Ramos (cell line): ENCODE results near the gene AMBP.

ENCODE experiments used
- in situ Hi-C: fragments of 300-500 bp; cut with MboI; formaldehyde crosslinking; loops from one replicate; pipeline ENCODE4 v1.14.3; 2022; ENCODE audit warnings: low sequenced_read_pairs; ENCODE audit not compliant: unreplicated experiment

The AMBP gene

DNA sequence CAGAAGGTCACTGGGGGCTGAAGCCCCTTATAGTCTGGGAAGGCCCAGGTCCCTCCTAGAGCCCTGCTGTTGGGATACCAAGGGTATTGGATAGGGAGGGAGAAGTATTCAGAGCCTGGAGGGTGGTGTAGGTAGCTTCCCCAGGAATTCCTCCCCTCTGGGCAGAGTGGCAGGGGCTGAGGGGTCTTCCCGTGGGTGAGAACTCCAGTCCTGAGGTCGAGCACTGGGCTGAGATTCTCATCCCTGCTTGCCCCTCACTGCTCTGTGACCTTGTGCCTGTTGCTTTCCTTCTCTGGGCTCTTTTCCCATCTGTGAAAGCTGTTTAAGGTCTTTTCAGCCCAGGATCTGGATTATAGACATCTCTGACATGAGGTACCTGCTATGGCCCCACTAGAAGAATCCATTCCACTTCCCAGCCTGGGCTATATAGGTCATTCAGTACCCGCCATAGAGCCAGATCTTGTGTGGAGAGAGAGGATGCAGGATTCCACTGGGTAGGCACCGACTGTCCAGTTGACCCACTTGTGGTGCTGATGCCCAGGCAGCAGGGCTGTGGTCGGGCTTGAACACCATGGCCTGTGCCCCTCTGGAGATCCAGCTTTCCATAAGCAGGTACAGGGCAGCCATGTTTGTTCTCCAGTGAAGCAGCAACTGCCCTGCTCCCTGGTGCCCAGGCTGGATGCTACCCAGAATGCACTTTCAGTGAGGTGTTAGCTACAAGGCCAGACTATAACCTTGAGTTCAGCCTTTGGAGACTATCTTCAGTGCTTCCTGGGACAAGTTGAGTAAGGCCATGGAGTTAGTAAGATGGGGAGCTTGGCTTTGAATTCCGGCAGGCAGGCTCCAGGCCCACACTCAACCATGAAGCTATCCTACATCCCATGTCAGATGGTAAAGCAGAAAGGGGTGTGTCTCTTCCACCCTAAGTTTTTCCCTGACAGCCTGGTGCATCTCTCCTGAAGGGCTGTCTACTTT, 60.1 kb downstream of the AMBP start:
- in situ Hi-C loops, result no loop called here

DNA sequence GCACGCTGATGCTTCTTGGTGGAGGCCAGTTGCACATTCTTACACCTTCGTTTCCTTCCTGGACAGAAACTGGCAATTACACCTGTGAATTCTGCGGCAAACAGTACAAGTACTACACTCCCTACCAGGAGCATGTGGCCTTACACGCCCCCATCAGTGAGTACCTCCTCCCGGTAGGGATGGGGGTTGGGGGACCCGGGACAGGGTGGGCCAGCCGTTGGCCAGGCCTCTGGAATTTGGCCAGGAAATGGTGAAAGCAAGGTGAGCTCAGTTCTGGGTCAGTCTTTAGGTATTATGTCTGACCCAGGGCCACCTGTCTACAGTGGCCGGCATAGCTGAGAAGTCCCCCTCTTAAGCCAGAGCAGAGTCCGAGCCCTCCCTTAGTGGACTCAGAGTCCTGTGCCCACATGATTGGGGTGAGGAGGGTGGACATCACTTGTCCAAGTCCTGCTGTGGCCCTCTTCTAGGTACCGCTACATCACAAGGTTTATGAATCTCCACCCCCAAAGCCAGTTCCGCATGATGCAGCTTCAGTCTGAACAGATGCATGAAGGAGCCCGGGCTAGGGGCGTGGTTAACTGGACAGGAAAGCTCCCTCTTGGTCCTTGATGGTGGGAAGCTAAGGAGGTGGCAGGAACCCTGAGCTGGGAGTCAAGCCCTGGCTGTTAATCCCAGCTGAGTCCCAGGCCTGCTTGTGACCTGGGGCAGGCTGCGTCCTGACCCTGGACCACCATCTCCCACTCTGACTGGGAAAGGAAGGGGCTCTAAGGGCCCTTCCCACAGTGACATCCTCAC, 61.3 kb downstream of the AMBP start:
- in situ Hi-C loops, result no loop called here

DNA sequence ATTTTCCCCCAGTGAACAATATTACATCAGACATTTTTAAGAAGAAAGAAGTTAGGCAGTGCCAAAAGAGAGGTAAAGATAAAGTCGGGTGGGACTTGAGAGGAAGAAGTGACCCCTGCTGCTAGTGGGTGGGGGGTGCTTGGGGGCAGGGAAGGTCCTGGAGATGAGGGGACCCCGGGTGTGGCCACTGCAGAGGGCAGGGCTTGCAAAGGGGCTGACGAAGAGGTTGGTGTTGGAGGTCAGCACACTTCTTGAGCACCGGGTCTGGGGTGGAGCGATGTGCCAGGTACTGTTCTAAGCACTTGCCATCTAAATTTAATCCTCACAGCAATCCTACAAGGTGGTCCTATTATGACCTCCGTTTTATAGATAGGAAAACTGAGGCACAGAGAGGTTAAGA, 62.0 kb downstream of the AMBP start:
- in situ Hi-C loops, result no loop called here

DNA sequence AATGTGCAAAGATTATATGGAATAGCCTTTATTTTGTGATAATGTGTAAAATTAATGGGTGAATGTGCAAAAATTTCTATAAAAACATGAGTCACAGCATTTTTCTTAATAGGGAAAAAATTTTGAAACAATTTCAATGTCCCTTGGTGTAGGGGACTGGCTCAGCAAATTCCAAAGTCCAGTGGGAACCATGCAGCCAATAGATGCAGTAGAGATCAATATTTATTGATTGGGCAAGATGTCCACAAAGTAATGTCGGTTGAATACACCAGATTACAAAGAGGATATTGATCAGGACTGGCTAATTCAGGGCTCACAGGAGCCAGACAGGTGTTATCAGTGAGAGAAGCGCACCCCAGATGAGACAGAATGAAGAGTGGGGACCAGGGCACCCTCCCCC, 62.5 kb downstream of the AMBP start:
- in situ Hi-C loops, result no loop called here

DNA sequence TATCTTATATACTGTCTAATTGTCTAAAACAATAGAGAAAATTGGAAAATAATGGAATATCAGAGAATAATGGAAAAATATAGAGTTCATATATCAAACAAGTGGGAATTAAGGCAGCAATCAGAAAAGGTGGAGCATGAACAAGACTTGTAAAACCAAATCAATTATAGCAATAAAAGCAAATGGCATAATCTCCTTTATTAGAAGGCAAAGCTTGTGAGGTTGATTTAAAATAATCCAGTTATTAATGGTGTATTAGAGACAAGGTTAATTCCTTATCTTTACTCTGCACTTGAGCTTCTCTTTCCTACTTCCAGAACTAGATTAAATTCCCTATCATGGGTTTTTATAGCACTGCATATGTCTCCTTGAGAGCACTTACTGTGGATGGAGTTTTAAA, 64.1 kb downstream of the AMBP start:
- in situ Hi-C loops, result no loop called here

DNA sequence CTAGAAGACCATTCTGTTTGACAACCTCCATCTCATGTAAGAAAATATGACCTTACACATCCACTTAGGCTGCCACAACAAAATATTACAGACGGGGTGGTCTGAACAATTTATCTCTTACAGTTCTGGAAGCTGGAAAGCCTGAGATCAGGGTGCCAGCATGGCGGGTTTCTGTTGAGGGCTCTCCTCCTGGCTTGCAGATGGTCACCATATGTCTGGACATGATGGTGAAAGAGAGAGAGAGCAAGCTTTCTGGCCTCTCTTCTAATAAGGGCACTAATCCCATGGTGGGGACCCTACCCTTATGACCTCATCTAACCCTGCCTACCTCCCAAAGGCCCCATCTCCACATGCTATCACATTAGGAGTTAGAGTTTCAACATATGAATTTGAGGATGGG, 66.0 kb downstream of the AMBP start:
- in situ Hi-C loops, result no loop called here

DNA sequence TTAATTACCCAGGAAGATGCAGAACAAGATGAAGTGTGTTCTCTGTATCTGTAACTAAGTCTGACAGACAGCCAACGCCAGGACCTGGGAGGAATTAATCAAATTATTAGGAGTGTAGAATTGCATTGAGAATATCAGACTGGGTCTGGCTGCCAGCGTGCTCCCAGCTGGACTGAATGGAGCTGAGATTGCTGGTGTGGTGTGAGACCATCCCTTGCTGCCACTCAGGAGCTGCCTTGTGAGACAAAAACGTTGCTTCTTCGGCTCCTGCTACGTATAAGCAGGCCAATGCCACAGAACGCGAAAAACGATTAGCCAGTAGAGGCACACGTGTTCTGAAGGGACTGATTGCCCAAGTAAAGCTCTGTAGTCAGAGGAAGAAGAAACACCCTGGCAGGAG, 66.8 kb downstream of the AMBP start:
- in situ Hi-C loops, result no loop called here
